Endothelial cell of umbilical vein (primary cell): Measurements from ENCODE around the gene FRRS1. TPM values are rescaled to one million over a fixed set of nuclear protein-coding genes. Genes with fewer than 3 reads are reported as not detected.

Experiments
- BruUV-seq: library from RNA; stranded (reverse); fragments of 400-500 nt; replicated peaks from 2 replicates; lab custom pipeline; 2021; lab: Mats Ljungman, UMichigan
- CTCF ChIA-PET: fragments of 300-600, 350-600 bp; sonication (Branson Sonifier 250); formaldehyde crosslinking; loops from one replicate; lab custom pipeline; 2021; ENCODE audit warnings: antibody characterized with exemption, inconsistent platforms; lab: Charles Lee
- POLR2A ChIA-PET: fragments of 300-600, 350-600 bp; sonication (Branson Sonifier 250); formaldehyde crosslinking; loops from one replicate; lab custom pipeline; 2021; ENCODE audit warnings: antibody characterized with exemption, inconsistent platforms; lab: Charles Lee
- DNase-seq: peaks from one replicate; pipeline ENCODE4 v3.0.0-alpha.2; 2011; ENCODE audit warnings: low read depth, low spot score
- FAIRE-seq: peaks from 2 replicates; lab custom pipeline; 2011; peaks lifted over from hg19 to GRCh38; lab: Jason Lieb, UNC
- H2AFZ ChIP-seq: 2 replicates; pipeline ENCODE4 v1.6.0; 2012; ENCODE audit warnings: low read depth, low read length, control low read depth, inconsistent platforms
- H3K27ac ChIP-seq: 2 replicates; pipeline ENCODE4 v1.5.1; 2011; ENCODE audit warnings: low read depth, mild to moderate bottlenecking, control low read depth, low read length, moderate library complexity; ENCODE audit not compliant: insufficient read depth
- H3K27me3 ChIP-seq, 2 experiments: 2 replicates each; pipeline versions ENCODE4 v1.6.0 to v1.6.1; 2011; ENCODE audit warnings: low read length in 2 of 2, mixed read lengths in 1 of 2; ENCODE audit not compliant: control insufficient read depth in 2 of 2, insufficient read depth in 2 of 2
- H3K36me3 ChIP-seq, 2 experiments: 2 replicates in 1 of 2; 3 replicates in 1 of 2; pipeline ENCODE4 v1.5.1; 2011; ENCODE audit warnings: low read length in 2 of 2, mild to moderate bottlenecking in 1 of 2, moderate library complexity in 1 of 2; ENCODE audit not compliant: control insufficient read depth in 2 of 2, insufficient read depth in 2 of 2; ENCODE audit errors: extremely low read depth in 1 of 2
- H3K4me1 ChIP-seq: 3 replicates; pipeline ENCODE4 v1.5.1; 2011; ENCODE audit warnings: mild to moderate bottlenecking, low read length; ENCODE audit not compliant: control insufficient read depth, insufficient read depth; ENCODE audit errors: extremely low read depth
- H3K4me2 ChIP-seq: 2 replicates; pipeline ENCODE4 v1.6.1; 2011; ENCODE audit warnings: low read length, control low read depth, mixed read lengths; ENCODE audit not compliant: insufficient read depth
- H3K4me3 ChIP-seq, 3 experiments: fragments of 200-600 bp in 1 of 3; sonication (generic), shearing (Covaris generic) in 1 of 3; replicated peaks in 1 of 3; 2 replicates each; pipeline ENCODE4 v1.5.1; 2011 to 2016; ENCODE audit warnings: control low read depth in 3 of 3, low read length in 3 of 3, mild to moderate bottlenecking in 2 of 3, inconsistent platforms in 1 of 3, low read depth in 1 of 3, moderate library complexity in 1 of 3; ENCODE audit not compliant: insufficient read depth in 1 of 3
- H3K79me2 ChIP-seq: 2 replicates; pipeline ENCODE4 v1.6.0; 2012; ENCODE audit warnings: low read length, inconsistent platforms; ENCODE audit not compliant: control insufficient read depth, insufficient read depth
- H3K9ac ChIP-seq: replicated peaks from 2 replicates; pipeline ENCODE3; 2011; ENCODE audit warnings: low read length, control low read depth; ENCODE audit not compliant: insufficient read depth; ENCODE audit errors: extremely low read depth
- H3K9me1 ChIP-seq: replicated peaks from 3 replicates; pipeline ENCODE4 v1.6.0; 2011; ENCODE audit warnings: mild to moderate bottlenecking, low read length; ENCODE audit not compliant: control insufficient read depth, insufficient read depth; ENCODE audit errors: extremely low read depth
- H3K9me3 ChIP-seq: replicated peaks from 2 replicates; pipeline ENCODE4 v1.5.1; 2012; ENCODE audit warnings: low read length, inconsistent platforms; ENCODE audit not compliant: control insufficient read depth, insufficient read depth
- H4K20me1 ChIP-seq: replicated peaks from 2 replicates; pipeline ENCODE3; 2011; ENCODE audit warnings: mild to moderate bottlenecking, low read length; ENCODE audit not compliant: control insufficient read depth, insufficient read depth; ENCODE audit errors: extremely low read depth
- CTCF ChIP-seq, 2 donors: IDR thresholded peaks; 1 replicate in 1 of 2; 2 replicates in 1 of 2; pipeline ENCODE4 v1.5.1; 2011; ENCODE audit warnings: low read length in 2 of 2, mild to moderate bottlenecking in 2 of 2, moderate library complexity in 2 of 2, control low read depth in 1 of 2, inconsistent platforms in 1 of 2, low read depth in 1 of 2; ENCODE audit not compliant: insufficient read depth in 1 of 2; ENCODE audit errors: extremely low read depth in 1 of 2
- EZH2 ChIP-seq: IDR thresholded peaks from 2 replicates; pipeline ENCODE4 v1.6.1; 2012; ENCODE audit warnings: borderline replicate concordance, low read depth, mild to moderate bottlenecking, moderate library complexity, low read length, inconsistent platforms; ENCODE audit not compliant: severe bottlenecking
- FOS ChIP-seq: IDR thresholded peaks from 2 replicates; pipeline ENCODE4 v1.6.1; 2011; ENCODE audit warnings: mild to moderate bottlenecking, low read length, moderate library complexity, borderline replicate concordance; ENCODE audit not compliant: insufficient read depth
- GATA2 ChIP-seq: IDR thresholded peaks from 2 replicates; pipeline ENCODE4 v1.7.0; 2011; ENCODE audit warnings: low read depth, mild to moderate bottlenecking, moderate library complexity, mixed read lengths, low read length; ENCODE audit not compliant: insufficient read length, insufficient read depth
- JUN ChIP-seq: IDR thresholded peaks from 2 replicates; pipeline ENCODE4 v1.6.1; 2011; ENCODE audit warnings: borderline replicate concordance, low read depth; ENCODE audit not compliant: insufficient read length, insufficient read depth
- MAX ChIP-seq: IDR thresholded peaks from 2 replicates; pipeline ENCODE4 v1.6.1; 2011; ENCODE audit not compliant: insufficient read depth, insufficient read length
- MYC ChIP-seq: IDR thresholded peaks from one replicate; pipeline ENCODE4 v1.6.1; 2011; ENCODE audit warnings: mild to moderate bottlenecking, low read depth, low read length
- POLR2A ChIP-seq: IDR thresholded peaks from 2 replicates; pipeline ENCODE4 v1.6.1; 2012; ENCODE audit warnings: low read depth, mild to moderate bottlenecking, control low read depth, low read length
- POLR2AphosphoS5 ChIP-seq: IDR thresholded peaks from 2 replicates; pipeline ENCODE4 v1.6.1; 2012; ENCODE audit warnings: low read depth, mild to moderate bottlenecking, control low read depth, low read length, moderate library complexity; ENCODE audit not compliant: insufficient read depth
- dilution Hi-C: fragments of 300-500 bp; cut with MboI; formaldehyde crosslinking; loops from one replicate; pipeline ENCODE4 v1.15.0; 2019; ENCODE audit warnings: low sequenced_read_pairs; ENCODE audit not compliant: extremely low pct_ligation_motif_present
- intact Hi-C: fragments of 100-400 bp; cut with micrococcal nuclease; formaldehyde crosslinking; loops from one replicate; pipeline ENCODE4 v1.10.0; 2022
- polyA plus RNA-seq, 4 experiments: library from polyadenylated mRNA; depleted of rRNA in 3 of 4; stranded (reverse) in 3 of 4; unstranded in 1 of 4; fragments of >200 nt; gene quantifications; 2 replicates each; pipeline versions ENCODE4 v1.2.1 to v1.2.3, GENCODE V29; 2011 to 2012; ENCODE audit warnings: missing spikeins in 1 of 4
- total RNA-seq: library from RNA; stranded (reverse); gene quantifications from 2 replicates; pipeline ENCODE4 v1.2.3, GENCODE V29; 2021

Gene FRRS1
- total and polyA plus RNA-seq, 2 donors (not counting 3 experiments of a cell fraction or from before 2014, with no cell fraction given), result 1.1 to 3.1 TPM

DNA sequence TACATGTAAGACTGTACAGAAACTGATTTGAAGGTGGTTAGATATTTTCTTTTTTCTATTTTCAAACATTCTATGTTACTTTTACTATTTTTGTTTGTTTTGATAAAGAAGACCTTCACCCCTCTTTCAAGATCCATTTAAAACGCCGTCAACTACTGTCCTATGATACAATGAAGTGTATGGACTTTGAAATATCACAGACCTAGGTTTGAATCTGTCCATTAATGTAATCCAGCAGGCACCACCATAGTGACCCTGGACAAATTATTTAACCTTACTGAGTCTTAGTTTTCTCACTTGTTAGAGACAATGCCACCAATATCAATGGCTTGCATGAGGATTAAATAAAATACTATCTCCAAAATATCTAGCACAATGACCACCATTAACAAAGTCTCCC lies 2.0 kb downstream of the FRRS1 start:
- FAIRE-seq, result no peak
- H3K4me1 ChIP-seq, result peaks cover 4% of the 10 kb centered on the region
- dilution Hi-C loops (no loop called here), intact Hi-C loops (no loop called here)
- ChIA-PET POLR2A (no interaction called here), CTCF (interaction anchor here (1.7 kb wide), 1 partner anchor 63 kb away, joined by 3 read pairs; no protein-coding TSS in a partner anchor)
- H3K4me3 ChIP-seq, result no peak overlapping the region
- no peak overlapping the region for H3K9ac ChIP-seq
- peaks cover 0 to 6% of the 10 kb centered on the region in 2 experiments for H3K27me3 ChIP-seq
- H2AFZ ChIP-seq, result no peak overlapping the region
- no peaks in the 10 kb centered on the region for H3K36me3 ChIP-seq
- DNase-seq, result no peak
- no peaks in the 10 kb centered on the region for H3K9me1 ChIP-seq
- H3K79me2 ChIP-seq, result no peaks in the 10 kb centered on the region
- H3K27ac ChIP-seq, result no peak overlapping the region
- H3K4me2 ChIP-seq, result no peak overlapping the region
- TF ChIP-seq EZH2, result no peak
- no peak for TF ChIP-seq POLR2A
- TF ChIP-seq POLR2AphosphoS5, result no peak
- TF ChIP-seq MYC, result no peak
- TF ChIP-seq GATA2, result no peak
- TF ChIP-seq FOS, result no peak
- TF ChIP-seq JUN, result no peak
- TF ChIP-seq CTCF (IDR thresholded peaks at IDR 0.05; ENCODE audit: extremely low read depth in 1 of 2, insufficient read depth in 1 of 2, low read depth in 1 of 2, low read length in 2 of 2), result no peak
- TF ChIP-seq MAX, result no peak
- no TSS peak for BruUV-seq
- H3K9me3 ChIP-seq, result no peaks in the 10 kb centered on the region
- H4K20me1 ChIP-seq, result no peaks in the 10 kb centered on the region
